GM21723 (cell line): Measurements from ENCODE around the gene NEBL.
A peak's percentile ranks its signal among the peaks of the same experiment; 100 is the strongest.

Experiments
- ATAC-seq: cut with Tn5 transposase; IDR thresholded peaks from one replicate; pipeline ENCODE4 v1.9.1; 2021; ENCODE audit warnings: mild to moderate bottlenecking, moderate library complexity; ENCODE audit not compliant: unreplicated experiment

The NEBL gene

GRCh38 chr10:20870834-20871233, 26.3 kb downstream of the NEBL start:
- no peak for ATAC-seq

- ATAC-seq: no peak
Measured at GRCh38 chr10:20863008-20863407, 34.1 kb downstream of the NEBL start.

- ATAC-seq: peak; percentile 67
Measured at GRCh38 chr10:20858292-20859124, 38.6 kb downstream of the NEBL start.

GRCh38 chr10:20856484-20856883, 40.6 kb downstream of the NEBL start:
- no peak for ATAC-seq

- no peak for ATAC-seq
Measured at GRCh38 chr10:20855398-20856038, 41.6 kb downstream of the NEBL start.

GRCh38 chr10:20853276-20853675, 43.8 kb downstream of the NEBL start:
- no peak for ATAC-seq

GRCh38 chr10:20852303-20852702, 44.8 kb downstream of the NEBL start:
- no peak for ATAC-seq

- no peak for ATAC-seq
Measured at GRCh38 chr10:20847512-20847911, 49.6 kb downstream of the NEBL start.

GRCh38 chr10:20846263-20846662, 50.8 kb downstream of the NEBL start:
- no peak for ATAC-seq

GRCh38 chr10:20841419-20841818, 55.7 kb downstream of the NEBL start:
- no peak for ATAC-seq

- ATAC-seq: no peak
Measured at GRCh38 chr10:20839910-20840309, 57.2 kb downstream of the NEBL start.

- ATAC-seq: no peak
Measured at GRCh38 chr10:20839141-20839540, 58.0 kb downstream of the NEBL start.

- no peak for ATAC-seq
Measured at GRCh38 chr10:20836401-20836800, 60.7 kb downstream of the NEBL start.

- ATAC-seq: no peak
Measured at GRCh38 chr10:20835335-20835734, 61.8 kb downstream of the NEBL start.

GRCh38 chr10:20834825-20835224, 62.3 kb downstream of the NEBL start:
- no peak for ATAC-seq

GRCh38 chr10:20822825-20823224, 74.3 kb downstream of the NEBL start:
- no peak for ATAC-seq

- no peak for ATAC-seq
Measured at GRCh38 chr10:20817646-20818045, 79.5 kb downstream of the NEBL start.

GRCh38 chr10:20817116-20817515, 80.0 kb downstream of the NEBL start:
- ATAC-seq: no peak

- ATAC-seq: no peak
Measured at GRCh38 chr10:20814116-20814515, 83.0 kb downstream of the NEBL start.

GRCh38 chr10:20811131-20811530, 86.0 kb downstream of the NEBL start:
- no peak for ATAC-seq

- ATAC-seq: no peak
Measured at GRCh38 chr10:20809631-20810030, 87.5 kb downstream of the NEBL start.

GRCh38 chr10:20806487-20806886, 90.6 kb downstream of the NEBL start:
- ATAC-seq: no peak
